ENCODE results near the gene ADAMTS12. TPM values are rescaled to one million over a fixed set of nuclear protein-coding genes. Genes with fewer than 3 reads are reported as not detected.

Gene ADAMTS12
- total RNA-seq, 4 donors from 2014 or later, result 0.60 to 4.1 (median 1.3) TPM

DNA sequence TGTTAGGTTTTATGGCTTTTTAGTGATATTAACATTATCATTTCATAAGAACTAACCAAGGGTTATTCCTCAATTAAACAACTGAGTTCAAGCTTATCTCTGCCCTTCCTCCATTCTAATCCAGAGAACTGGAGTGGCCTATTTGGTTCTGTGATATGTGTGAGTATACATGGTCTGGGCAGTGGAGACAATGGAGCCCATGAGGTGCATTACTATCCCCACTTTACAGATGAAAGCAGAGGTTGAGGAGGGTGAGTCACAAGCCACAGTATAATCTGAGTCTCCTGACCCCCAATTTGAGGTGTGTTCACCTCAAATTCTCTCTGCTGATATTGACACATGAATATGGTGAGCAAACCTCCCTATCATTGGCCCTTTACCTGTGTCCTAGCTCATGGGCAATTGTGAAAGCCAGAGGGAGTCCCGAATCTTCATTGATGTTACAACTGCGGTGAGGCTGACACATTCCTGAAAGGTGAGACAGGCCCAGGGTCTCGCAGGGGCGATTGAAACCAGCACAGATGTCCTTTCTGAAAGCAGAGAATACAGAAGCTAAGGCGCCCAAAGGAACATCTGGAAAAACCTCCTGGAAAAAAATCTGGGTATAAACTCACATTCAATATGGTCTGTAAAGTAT lies 233.9 kb downstream of the ADAMTS12 start:
- H3K4me1 ChIP-seq, result no peaks in the 10 kb centered on the region
- intact Hi-C loops (cut with DNase I; ENCODE audit: low total_unique reads), result no loop called here
- 67 to 81% methylated on average over 1 to 5 of the region's 5 CpGs for WGBS, 2 donors (ENCODE audit: low coverage in 1 of 2)

DNA sequence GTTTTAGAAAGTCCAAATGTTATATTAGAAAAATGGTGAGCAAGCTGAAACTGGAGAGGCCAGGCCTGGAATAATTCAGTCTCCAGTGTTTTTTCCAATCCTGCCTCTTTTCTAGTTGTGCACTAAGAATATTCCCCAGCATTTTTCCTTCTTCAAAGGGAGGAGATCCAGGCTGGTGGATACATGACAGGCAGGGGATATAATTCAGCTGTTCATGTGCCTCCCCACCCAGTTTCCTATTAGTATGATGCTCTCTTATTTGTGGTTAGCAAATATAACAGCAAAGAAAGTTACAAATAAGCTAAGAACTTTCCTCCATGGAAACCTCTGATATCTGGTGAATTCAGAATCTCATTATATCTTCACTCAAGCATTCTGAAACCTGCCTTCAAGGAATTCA lies 234.6 kb downstream of the ADAMTS12 start:
- Histone ChIP-seq H3K27ac (no peak overlapping the region), H3K27me3 (no peaks in the 10 kb centered on the region), H3K4me3 (no peak overlapping the region), H3K9me3 (no peaks in the 10 kb centered on the region), H3K36me3 (no peaks in the 10 kb centered on the region), H3K4me1 (no peaks in the 10 kb centered on the region)
- intact Hi-C loops (cut with DNase I; ENCODE audit: low total_unique reads), result no loop called here
- DNase-seq, result no peak
- TF ChIP-seq EP300 (IDR thresholded peaks at IDR 0.05; ENCODE audit: low read depth), result no peak
- TF ChIP-seq POLR2A (IDR thresholded peaks at IDR 0.05), result no peak
- TF ChIP-seq POLR2AphosphoS5 (IDR thresholded peaks at IDR 0.05), result no peak
- TF ChIP-seq, protein P1, sequence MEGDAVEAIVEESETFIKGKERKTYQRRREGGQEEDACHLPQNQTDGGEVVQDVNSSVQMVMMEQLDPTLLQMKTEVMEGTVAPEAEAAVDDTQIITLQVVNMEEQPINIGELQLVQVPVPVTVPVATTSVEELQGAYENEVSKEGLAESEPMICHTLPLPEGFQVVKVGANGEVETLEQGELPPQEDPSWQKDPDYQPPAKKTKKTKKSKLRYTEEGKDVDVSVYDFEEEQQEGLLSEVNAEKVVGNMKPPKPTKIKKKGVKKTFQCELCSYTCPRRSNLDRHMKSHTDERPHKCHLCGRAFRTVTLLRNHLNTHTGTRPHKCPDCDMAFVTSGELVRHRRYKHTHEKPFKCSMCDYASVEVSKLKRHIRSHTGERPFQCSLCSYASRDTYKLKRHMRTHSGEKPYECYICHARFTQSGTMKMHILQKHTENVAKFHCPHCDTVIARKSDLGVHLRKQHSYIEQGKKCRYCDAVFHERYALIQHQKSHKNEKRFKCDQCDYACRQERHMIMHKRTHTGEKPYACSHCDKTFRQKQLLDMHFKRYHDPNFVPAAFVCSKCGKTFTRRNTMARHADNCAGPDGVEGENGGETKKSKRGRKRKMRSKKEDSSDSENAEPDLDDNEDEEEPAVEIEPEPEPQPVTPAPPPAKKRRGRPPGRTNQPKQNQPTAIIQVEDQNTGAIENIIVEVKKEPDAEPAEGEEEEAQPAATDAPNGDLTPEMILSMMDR (IDR thresholded peaks at IDR 0.05), result no peak
- in situ Hi-C loops (cut with MboI; ENCODE audit: low pct_ligation_motif_present in 1 of 4, low pct_unique_long_range_greater_than_20kb in 1 of 4, low sequenced_read_pairs in 3 of 4), result no loop called here

More for the DNA sequence above, 233.9 kb downstream of the ADAMTS12 start:
- no peaks in the 10 kb centered on the region for H3K9me3 ChIP-seq
- H3K4me3 ChIP-seq, result no peak overlapping the region
- H3K27ac ChIP-seq, result no peak overlapping the region
- in situ Hi-C loops (cut with MboI; ENCODE audit: low pct_ligation_motif_present in 1 of 4, low pct_unique_long_range_greater_than_20kb in 1 of 4, low sequenced_read_pairs in 3 of 4), result no loop called here
- no peaks in the 10 kb centered on the region for H3K36me3 ChIP-seq
- DNase-seq, result no peak
- TF ChIP-seq POLR2A (IDR thresholded peaks at IDR 0.05) (no peak), POLR2AphosphoS5 (IDR thresholded peaks at IDR 0.05) (no peak), EP300 (IDR thresholded peaks at IDR 0.05; ENCODE audit: low read depth) (no peak)
- TF ChIP-seq, protein P1 (IDR thresholded peaks at IDR 0.05), result no peak
- no peaks in the 10 kb centered on the region for H3K27me3 ChIP-seq

DNA sequence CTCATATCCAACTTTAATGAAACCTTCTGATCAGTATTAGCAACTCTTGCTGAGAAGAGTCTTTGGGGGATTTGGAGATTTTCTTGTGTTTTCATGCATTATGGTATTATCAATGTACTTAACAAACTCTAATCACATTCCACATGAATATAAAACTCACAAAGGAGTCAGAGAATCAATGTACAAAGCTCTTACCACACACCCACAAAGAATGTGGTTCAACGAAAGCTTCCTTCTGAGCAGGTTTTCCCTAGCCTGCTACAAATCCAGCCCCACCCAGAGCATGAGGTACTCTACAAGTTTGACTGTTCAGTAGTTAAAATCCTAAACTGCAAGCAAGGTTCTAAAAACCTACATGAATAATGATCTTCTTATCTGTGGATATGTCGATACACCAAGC lies 240.9 kb downstream of the ADAMTS12 start:
- TF ChIP-seq POLR2AphosphoS5 (IDR thresholded peaks at IDR 0.05), result no peak
- no peak for DNase-seq
- intact Hi-C loops (cut with DNase I; ENCODE audit: low total_unique reads) (no loop called here), in situ Hi-C loops (cut with MboI; ENCODE audit: low pct_ligation_motif_present in 1 of 4, low pct_unique_long_range_greater_than_20kb in 1 of 4, low sequenced_read_pairs in 3 of 4) (no loop called here)
- Histone ChIP-seq H3K27me3 (no peaks in the 10 kb centered on the region), H3K4me1 (no peaks in the 10 kb centered on the region), H3K27ac (no peak overlapping the region), H3K9me3 (no peaks in the 10 kb centered on the region), H3K36me3 (no peaks in the 10 kb centered on the region), H3K4me3 (no peak overlapping the region)
- 68 to 85% methylated on average over 2 of the region's 2 CpGs for WGBS, 2 donors (ENCODE audit: low coverage in 1 of 2)

DNA sequence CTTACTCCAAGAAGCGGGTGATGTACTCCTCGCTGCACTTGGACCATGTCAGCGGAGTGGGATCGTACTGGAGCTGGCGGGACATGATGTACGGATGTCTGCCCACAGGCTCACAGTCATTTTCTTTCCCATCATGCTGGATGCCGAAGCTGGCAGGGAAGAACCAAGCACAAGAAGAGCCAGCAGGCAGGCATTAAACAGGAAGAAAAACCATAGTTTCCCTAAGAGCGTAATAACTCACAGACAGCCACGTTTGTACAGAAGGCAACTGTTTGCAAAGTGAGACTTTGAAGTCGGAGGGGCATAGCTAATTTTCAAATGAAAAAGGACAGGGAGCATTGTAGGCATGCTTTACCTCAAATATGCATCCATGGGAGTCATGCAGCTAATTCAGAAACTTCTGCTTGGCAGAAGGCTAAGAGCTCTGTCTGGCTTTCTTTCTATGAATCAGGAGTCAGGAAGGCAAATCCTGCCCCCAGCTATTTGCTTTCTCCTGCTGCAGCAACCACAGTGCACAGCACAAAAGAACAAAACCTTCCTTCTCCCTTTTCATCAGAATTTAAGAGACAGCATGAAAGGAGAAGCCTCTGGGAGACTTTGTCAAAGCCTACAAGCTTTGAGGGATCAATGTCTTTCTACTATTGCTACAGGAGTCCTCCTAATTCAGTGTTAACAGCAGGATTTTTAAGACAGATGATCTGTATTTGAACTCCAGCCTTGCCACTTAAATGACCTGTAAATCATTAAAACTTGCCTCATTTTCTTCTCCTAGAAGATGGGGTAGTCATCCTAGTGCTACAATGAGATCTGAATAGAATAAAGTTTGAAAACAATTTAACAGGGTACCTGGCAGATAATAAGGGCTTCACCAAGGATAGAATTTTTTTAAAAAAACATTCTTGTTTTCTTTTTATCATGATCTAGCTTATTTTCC lies 242.0 kb downstream of the ADAMTS12 start:
- in situ Hi-C loops (cut with MboI; ENCODE audit: low pct_ligation_motif_present in 1 of 4, low pct_unique_long_range_greater_than_20kb in 1 of 4, low sequenced_read_pairs in 3 of 4) (no loop called here), intact Hi-C loops (cut with DNase I; ENCODE audit: low total_unique reads) (no loop called here)
- 76% methylated on average over 10 of the region's 10 CpGs; no CpG with 5 or more reads in 1 of the 2 donors for WGBS, 2 donors (ENCODE audit: low coverage in 1 of 2)
- no peak overlapping the region for H3K4me3 ChIP-seq
- no peaks in the 10 kb centered on the region for H3K9me3 ChIP-seq
- H3K27ac ChIP-seq, result no peak overlapping the region
- H3K4me1 ChIP-seq, result no peaks in the 10 kb centered on the region
- no peak for DNase-seq
- no peaks in the 10 kb centered on the region for H3K36me3 ChIP-seq
- no peak for TF ChIP-seq POLR2A (IDR thresholded peaks at IDR 0.05)
- no peak for TF ChIP-seq POLR2AphosphoS5 (IDR thresholded peaks at IDR 0.05)
- no peak for TF ChIP-seq EP300 (IDR thresholded peaks at IDR 0.05; ENCODE audit: low read depth)
- TF ChIP-seq, protein P1 (IDR thresholded peaks at IDR 0.05), result no peak
- no peaks in the 10 kb centered on the region for H3K27me3 ChIP-seq

All from transverse colon (tissue), 4 donors.